GM19043 (cell line): ENCODE measurements around the gene FAM168B.

Source experiments
- ATAC-seq: cut with Tn5 transposase; IDR thresholded peaks from one replicate; pipeline ENCODE4 v1.9.1; 2021; ENCODE audit warnings: low read depth; ENCODE audit not compliant: unreplicated experiment

FAM168B gene

DNA sequence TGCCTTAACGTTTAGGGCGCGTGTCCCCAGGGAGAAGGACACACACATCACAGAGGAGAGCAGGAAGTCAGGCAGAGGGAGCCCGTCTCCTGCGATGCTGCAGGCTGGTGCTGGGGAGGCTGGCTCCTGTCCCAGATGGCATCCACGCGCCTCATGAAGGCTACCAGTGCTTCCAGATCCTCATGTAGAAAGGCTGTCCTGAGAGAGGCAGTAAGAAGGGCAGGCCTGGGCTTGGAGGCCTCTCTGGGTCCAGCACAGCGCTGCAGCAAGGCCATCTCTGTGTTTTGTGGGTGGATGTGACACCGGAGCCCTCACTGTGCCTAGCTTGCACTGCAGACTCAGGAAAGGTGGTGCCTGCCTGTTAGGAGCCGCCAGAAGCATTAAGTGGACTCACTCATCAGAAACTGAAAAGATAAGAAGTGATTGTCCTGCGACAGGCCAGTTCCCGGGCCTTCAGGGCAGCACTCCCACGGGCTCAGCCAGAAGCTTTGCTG, 62.7 kb downstream of the FAM168B start:
- no peak for ATAC-seq

DNA sequence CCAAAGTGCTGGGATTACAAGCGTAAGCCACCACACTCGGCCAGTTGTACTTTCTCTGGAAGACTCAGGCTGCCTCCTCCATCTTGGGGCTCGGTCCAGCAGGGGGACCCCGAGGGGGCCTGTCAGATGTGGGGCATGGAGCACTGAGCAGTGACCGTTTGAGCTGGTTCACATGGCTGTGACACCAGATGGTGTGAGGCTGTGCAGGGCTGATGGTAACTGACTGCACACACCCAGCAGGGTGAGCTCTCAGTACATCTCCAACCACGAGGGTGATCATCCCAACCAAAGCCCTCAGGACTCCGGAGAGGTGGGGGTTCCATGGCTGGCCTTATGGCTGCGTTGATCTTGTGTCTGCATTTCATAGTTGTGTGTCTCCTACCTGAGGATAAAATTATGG, 63.4 kb downstream of the FAM168B start:
- no peak for ATAC-seq

DNA sequence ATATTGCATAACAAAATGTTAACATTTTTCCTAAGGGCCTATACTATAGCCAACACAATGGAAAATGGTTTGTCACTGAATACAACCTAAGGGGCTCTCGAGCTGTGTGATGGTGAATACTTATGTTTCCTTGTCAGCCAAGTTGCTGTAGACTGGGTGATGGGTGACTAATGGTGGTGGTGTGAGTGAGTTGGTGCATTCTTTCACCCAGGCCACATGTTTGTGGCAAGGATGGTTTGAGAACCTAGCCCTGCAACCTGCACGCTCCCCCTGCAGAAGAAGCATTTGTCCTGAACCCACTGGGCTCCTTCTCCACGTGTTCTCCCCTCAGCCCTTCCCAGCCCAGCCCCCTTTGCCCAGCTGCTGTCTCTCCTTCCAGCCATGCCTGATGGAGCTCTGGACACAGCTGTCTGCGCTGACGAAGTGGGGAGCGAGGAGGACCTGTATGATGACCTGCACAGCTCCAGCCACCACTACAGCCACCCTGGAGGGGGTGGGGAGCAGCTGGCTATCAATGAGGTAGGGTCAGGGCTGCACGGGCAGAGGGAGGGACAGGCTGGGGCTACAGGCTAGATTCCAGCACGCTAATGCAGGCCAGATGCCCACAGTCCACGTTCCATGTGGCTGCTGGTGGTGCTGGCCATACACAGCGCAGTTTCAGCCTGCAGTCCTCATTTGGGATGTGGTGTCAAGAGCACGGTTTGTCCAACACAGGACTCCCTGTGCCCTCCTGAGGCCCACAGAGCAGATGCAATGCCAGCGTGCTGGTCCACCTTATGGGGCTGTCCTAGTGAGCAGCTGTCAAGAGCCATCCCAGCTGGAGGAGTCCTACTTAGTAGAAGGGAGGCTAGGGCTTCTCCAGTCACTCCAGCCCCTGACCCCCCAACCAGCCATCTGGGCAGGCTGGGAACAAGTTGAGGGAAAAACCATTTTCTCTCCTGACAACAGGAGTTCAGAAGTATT, 65.4 kb downstream of the FAM168B start:
- ATAC-seq: no peak

DNA sequence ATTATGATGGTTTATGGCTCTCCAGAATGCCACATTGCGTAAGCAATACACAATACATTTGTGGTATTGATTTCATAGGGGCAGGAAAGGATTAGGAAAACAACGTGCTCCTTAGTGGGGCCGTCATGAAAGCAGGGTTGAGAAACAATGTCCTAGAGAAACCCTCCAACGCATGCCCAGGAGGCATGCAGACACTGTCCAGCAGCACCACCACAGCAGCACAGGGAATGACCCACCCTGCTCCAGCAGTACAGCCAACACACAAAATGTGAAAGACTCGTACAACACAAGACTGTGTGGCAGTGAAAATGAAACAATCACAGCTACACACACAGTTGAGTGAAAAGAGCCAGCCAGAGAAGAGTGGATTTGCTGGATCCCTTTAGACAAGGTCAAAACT, 66.3 kb downstream of the FAM168B start:
- ATAC-seq: no peak

DNA sequence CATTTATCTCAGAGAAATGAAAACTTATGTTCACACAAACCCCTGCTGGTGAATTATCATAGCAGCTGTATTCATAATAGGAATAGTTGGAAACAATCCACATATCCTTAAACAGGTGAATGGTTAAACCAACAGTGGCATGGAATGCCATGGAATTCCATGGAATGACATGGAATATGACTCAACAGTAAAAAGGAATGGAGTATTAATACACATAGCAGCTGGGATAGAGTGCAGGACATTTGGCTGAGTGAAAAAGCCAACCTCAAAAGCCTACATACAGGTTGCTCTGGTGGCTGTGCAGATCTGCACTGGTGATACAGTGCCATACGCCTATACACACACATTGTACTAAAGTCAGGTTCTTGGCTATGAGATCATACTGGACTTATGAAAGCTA, 69.5 kb downstream of the FAM168B start:
- ATAC-seq: no peak

DNA sequence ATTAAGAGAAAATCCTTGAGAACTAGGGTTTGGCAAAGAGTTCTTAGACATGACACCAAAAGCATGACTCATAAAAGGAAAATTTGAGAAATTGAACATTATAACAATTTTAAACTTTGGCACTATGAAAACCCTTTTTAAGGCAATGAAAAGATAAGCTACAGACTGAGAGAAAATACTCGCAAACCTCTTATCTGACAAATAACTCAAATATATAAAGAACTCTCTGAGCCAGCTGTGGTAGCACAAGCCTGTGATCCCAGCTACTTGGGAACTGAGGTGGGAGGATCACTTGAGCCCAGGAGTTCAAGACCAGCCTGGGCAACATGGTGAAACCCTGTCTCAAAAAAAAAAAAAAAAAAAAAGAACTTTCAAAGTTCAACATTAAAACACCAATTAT, 70.5 kb downstream of the FAM168B start:
- ATAC-seq: no peak

DNA sequence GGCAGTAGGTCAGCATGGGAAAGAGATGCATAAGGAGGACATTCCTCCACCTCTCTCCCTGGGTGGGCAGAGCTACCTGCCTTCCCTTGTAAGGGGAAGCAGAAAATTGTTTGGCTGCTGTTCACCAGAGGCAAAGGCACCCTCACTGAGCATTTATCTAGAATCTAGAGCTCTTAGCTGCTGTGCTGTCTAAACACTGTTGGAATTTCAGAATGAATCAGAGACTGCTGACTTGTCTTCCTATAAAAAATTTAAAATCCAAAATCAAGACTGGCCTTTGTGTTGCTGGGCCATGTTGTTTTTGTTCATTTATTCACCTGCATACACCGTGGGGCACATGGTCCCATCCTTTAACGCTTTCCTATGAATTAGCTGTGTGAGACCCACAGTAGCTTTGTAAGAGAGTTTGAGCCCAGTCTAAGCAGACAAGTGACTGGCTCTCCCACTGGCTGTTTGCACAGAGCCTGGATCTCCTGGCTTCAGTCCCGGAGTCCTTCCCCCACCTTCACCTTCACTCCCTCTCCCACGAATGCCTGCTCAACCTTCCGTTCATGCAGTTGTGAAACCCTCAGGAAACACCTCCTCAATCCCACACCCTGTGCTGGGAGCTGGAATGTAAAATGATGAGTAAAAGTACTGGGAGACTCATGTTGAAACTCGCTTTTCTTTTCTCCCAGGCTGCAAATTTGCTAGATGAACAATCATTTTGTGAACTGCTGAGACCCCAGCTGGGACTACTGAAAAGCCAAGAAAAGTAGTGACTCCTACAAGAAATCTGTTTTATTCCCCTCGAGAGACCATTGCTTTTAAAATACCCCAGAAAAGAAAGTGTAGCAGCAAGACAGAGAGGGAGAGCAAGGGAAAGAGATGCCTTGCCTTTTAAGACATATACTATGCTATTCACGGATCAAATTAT, 76.2 kb downstream of the FAM168B start:
- no peak for ATAC-seq

DNA sequence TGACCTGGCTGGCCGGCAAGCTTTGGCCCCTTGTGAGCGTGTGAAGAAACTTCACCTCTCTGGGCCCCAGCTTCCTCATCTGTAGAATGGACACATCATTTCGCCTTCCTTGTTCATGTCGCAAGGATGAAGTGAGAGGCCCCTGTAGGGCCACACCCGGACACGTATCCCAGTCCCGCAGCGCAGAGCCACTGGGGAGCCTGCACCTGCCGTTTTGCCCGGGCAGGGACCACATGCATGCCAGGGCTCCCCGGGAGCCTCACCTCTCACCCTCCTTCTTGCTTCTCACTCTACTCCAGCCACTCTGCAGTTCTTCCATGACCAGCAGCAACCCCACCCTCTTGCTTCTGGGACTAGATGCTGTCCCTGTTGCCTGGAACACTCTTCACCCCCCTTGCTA, 77.5 kb downstream of the FAM168B start:
- no peak for ATAC-seq

DNA sequence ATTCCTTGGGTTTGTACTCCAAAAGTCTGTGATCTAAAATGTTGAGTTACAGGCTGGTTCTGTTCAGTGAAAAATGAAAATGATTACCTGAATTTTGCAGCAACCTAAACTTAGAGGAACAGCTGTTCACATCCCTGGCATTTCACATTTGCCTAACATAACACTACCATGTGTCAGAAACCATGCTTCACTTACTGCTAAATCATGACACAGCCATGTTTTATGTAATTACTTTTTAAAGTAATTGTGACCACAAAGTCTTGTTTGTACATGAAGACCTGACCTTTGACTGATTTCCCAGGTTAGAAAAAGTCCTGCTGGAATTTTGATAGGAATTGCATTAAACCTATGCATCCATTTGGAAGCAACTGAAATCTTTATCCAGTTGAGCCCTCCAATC, 79.1 kb downstream of the FAM168B start:
- ATAC-seq: no peak

DNA sequence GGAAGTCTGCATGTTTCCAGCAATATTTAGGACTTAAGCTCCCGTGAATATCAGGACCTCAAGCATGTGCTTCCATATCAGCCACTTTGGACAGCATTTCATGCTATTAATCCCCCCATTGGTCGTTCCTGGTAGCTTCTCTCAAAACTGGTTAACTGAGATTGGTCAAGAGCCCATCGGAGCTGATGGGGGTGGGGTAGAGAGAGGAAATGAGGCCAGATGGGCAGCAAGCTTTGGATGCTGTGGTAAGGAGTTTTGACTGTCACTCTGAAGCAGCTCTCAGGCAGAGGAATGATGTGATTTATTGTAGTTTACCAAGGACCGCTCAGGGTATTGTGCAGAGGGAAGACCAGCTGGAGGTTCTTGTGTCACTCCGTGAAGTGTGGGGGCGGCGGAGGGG, 81.8 kb downstream of the FAM168B start:
- ATAC-seq: no peak

DNA sequence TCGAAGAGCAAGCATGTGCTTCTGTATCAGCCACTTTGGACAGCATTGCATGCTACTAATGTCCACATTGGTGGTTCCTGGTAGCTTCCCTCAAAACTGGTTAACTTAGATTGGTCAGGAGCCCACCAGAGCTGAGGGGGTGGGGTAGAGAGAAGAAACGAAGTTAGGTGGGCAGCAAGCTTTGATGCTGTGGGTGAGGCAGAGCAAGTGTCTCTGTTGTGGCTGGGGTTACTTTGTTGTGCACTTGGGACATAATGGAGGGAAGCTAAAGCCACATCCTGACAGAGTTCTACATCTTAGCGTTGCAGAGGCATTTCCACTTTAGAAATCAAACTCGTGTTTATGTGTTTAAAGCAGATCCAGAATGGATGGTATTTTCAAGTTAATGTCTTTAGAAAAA, 82.7 kb downstream of the FAM168B start:
- no peak for ATAC-seq

DNA sequence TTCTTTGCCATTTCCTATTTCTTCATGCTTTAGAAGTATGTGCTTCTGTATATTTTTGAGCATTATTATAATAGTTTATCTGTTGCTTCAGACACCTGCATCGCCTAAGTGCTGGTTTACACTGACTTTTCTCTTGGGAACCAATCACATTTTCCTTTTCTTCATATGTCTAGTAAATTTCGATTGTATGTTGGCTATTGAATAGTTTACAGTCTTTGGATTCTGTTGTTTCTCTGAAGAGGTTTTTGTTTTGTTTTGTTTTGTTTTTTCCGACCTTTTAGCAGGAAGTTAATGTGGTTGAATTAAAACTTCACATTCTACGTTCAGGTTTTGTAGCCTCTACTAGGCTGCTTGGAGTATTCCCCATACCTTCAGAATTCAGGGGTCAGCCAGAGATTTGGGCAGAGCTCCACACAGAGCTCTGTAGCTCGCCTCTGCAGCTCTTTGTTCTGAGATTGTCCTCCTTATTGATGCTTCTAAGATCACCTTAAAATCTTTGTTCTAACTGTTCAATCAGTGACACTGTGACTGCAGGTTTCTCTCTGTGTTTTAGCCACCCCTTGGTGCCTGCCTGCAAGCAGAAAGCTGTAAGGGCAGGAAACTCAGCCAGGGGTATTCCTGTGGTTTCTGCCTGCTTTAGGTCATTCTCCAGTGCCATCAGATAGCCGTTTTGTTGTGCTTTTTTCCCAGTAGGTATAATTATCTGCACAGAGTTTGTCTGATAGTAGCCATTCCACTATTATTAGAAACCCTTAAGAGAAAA, 83.4 kb downstream of the FAM168B start:
- ATAC-seq: no peak

DNA sequence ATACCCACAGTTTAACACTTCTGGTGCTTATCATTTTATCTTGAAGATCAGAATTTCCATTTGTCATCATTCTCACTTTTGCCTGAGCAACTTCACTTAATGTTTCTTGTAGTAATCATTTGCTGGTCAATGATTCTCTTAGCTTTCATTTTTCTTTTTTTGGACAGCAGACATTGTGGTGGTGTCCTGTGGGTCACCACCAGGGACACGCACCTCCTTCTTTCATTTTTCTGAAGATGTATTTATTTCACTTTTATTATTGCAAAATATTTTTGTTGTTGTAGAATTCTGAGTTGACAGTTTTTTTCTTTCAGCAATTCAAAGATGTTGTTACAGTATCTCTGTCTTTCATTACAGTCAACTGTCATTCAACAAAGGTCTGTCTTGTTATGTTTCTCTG, 84.3 kb downstream of the FAM168B start:
- ATAC-seq: no peak

DNA sequence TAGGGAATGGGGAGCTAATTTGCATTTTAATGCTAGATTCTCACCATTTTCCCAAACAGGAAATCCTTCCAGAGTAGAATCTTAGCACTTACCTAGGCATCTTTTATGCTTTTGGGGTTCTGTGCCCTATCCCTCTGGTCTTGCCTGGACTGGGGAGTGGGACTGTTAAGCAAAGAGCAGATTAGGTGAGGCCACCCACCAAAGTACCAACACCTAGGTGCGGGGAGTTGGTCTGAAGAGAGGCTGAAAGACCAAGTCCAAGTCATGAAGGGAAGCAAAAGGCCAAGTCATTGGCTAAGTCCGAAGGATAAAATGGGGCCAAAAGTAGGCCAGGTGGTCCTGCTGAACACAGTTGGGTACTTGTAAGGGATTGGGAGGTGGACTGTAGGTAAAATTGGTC, 86.7 kb downstream of the FAM168B start:
- ATAC-seq: no peak

DNA sequence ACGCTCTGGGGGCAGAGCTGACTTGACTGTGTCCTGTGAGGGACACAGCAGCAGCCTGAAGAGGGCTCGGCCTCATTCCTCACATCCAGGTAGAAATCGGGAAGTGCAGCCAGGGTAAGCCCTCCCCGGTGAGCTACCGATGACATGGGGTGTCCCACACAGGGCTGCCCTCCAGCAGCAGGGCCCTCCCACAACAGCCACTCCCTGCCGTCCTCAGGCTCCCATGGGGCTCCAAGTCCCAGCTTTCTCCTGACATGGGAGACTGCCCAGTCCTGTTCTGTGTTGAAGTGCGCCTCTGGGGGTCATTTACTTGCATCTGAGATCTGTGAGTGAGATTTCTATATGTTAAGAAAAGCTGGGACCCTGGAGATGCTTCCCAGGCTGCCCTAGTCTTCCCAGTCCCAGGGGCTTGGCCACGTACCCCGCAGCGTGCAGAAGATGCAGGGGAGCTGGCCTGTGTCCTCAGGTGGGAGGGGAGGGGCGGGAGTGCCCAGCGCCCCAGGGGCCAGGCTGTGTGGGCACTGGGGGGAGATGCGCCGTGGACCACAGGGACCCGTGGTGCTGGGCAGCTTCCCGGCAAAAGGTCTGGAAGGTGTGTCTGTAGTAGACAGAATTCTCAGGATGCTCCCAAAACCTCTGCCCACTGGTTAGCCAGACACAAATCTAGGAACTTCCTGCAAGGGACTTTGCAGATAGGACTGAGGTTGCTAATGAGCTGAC, 87.9 kb downstream of the FAM168B start:
- ATAC-seq: no peak

DNA sequence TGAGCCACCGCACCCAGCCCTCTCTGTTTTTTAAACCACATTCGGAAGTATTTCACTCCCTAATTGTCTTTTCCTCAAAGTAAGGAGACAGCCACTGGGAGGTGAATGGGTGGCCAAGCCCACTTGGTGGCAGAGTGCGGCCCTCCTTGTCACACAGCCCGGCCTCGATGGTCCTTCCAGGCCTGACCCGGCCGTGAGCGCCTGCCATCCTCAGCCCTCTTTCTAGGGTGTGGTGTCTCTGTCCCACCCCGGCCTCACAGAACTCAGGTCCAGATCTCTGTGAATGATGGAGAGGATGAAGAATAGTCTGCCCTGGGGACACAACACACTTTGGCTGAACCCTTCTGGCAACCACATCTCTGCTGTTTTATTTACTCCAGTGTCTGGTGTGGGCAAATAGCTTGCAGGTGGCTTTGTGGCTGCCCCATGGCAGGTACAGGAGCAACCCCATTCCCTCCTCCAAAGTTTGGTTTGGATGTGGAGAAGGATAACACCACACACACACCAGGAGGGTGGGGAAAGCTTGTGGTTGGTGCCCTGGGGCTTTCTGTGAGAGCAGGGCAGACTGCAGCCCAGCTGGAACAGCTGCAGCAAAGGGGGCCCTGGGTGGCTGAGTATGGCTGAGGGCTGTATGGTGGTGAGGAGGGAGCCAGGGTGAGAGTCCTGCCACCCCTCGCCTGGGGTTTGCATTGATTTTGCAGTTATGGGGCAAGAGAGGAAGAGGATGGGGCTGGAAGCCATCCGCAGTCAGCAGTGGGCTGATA, 88.6 kb downstream of the FAM168B start:
- ATAC-seq: no peak

DNA sequence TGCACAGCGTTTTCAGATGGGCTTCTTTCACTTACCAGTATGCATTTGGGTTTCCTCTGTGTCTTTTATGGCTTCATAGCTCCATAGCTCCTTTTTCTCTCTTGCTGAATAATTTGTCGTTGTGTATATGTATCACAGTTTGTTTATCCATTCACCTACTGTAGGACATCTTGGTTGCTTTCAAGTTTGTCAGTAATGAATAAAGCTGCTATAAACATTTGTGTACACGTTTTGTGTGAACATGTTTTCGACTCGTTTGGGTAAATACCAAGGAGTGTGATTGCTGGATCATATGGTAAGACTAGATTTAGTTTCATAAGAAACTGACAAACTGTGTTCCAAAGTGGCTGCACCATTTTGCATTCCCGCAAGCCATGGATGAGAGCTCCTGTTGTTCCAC, 94.7 kb downstream of the FAM168B start:
- ATAC-seq: no peak
